NCI-H2196 (cell line): Measurements from ENCODE around the gene PPP4R1.
A peak's percentile ranks its signal among the peaks of the same experiment; 100 is the strongest.

Experiments
- DNase-seq: peaks from one replicate; lab custom pipeline; 2025; ENCODE audit not compliant: unreplicated experiment; lab: John Stamatoyannopoulos, UW

Gene PPP4R1

DNA sequence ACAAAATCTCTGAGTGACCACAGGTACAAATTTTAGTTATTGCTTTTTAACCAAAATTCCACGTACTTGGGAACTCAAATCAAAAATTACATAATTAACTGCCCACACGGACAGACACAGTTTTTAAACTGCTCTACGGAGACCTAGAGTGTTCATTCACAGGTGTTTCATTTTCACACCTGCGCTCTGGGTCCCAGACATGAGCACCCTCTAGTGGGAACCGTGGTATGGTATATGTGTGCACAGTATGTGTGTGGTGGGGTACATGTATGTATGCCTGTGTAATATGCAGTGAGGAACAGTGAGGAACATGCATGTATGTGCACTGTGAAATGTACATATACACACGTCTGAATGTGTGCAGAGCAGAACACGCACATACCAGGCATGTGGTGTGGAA is 65.0 kb downstream of the PPP4R1 start:
- no peak for DNase-seq

GRCh38 chr18:9547782-9548181 is 66.6 kb downstream of the PPP4R1 start:
- peak; percentile 83 for DNase-seq

- no peak for DNase-seq
Measured at GRCh38 chr18:9546468-9546867, 67.9 kb downstream of the PPP4R1 start.

- DNase-seq, result no peak
Measured at GRCh38 chr18:9545029-9545428, 69.3 kb downstream of the PPP4R1 start.

- DNase-seq, result no peak
Measured at GRCh38 chr18:9542924-9543323, 71.4 kb downstream of the PPP4R1 start.

- DNase-seq, result no peak
Measured at GRCh38 chr18:9539938-9540337, 74.4 kb downstream of the PPP4R1 start.

GRCh38 chr18:9539283-9539682 is 75.1 kb downstream of the PPP4R1 start:
- DNase-seq, result no peak

- no peak for DNase-seq
Measured at GRCh38 chr18:9537677-9538076, 76.7 kb downstream of the PPP4R1 start.

DNA sequence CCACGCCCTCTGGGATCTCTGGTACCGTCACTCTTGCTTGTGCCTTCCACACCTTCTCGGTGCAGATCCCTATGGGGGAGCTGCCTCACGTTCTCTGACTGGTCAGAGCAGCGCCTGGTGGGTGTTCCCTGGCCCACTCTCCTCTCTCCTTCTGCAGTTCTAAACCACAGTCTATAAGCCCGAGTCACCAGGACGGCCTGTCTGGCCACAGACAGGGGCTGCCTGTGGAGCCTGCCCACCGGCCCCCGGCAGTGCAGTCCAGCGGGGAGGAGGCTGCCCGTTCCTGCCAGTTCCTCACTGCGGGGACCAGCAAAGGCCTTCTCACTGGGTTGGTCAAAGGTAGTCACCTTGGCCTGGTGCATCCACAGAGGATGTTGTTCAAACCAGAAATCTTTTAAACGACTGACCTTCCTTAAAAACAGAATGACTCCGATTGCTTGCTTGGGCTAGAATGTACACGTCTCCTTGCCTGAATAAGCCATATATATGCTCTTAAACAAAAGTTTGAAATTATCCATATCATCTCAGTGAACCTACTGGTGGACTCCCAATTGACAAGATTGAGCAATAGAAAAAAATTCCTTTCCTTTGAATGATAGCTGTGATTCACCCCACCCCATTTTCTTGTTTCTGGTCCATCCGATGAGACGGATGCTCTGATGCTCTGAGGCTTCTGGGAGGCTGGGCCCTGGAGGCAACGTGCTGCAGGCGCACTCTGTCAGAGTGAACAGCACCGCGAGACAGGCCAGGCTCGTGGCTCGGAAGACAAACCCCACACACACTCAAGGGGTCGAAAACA is 77.8 kb downstream of the PPP4R1 start:
- DNase-seq, result no peak

DNA sequence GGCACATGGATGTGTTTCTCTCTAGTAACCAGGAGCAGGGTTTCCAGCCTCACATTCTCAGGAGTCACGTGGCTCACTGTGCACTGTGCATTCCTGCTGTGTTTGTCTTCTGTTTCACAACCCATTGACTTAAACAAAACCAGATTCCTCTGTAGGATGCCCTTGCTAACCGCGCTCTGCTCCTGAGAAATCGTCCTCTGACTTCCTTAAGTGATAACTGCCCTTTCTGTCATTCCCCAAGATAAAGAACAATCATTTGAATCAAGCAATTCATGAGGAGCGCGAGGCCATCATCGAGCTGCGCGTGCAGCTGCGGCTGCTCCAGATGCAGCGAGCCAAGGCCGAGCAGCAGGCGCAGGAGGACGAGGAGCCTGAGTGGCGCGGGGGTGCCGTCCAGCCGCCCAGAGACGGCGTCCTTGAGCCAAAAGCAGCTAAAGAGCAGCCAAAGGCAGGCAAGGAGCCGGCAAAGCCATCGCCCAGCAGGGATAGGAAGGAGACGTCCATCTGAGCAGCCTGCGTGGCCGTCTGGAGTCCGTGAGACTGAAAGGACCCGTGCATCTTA is 78.8 kb downstream of the PPP4R1 start:
- DNase-seq, result no peak

- no peak for DNase-seq
Measured at GRCh38 chr18:9534844-9535243, 79.5 kb downstream of the PPP4R1 start.

GRCh38 chr18:9531791-9532410 is 82.5 kb downstream of the PPP4R1 start:
- no peak for DNase-seq

GRCh38 chr18:9530226-9531009 is 83.9 kb downstream of the PPP4R1 start:
- no peak for DNase-seq

GRCh38 chr18:9526458-9526857 is 87.9 kb downstream of the PPP4R1 start:
- DNase-seq, result no peak

- no peak for DNase-seq
Measured at GRCh38 chr18:9522952-9523351, 91.4 kb downstream of the PPP4R1 start.

DNA sequence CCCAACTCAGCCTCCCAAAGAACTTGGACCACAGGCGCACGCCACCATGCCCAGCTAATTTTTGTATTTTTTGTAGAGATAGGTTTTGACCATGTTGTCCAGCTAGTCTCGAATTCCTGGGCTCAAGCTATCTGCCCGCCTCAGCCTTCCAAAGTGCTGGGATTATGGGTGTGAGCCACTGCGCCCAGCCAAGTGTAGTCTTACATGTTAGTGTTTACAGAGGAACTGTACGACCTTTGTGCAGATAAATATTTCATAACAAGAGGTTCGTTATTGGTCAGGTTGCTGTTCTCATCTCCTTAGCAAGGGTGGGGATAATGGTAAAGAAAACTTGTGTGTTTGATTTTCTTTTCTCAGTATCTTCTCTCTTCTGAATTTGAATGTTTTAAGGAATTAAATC is 92.6 kb downstream of the PPP4R1 start:
- DNase-seq, result no peak

DNA sequence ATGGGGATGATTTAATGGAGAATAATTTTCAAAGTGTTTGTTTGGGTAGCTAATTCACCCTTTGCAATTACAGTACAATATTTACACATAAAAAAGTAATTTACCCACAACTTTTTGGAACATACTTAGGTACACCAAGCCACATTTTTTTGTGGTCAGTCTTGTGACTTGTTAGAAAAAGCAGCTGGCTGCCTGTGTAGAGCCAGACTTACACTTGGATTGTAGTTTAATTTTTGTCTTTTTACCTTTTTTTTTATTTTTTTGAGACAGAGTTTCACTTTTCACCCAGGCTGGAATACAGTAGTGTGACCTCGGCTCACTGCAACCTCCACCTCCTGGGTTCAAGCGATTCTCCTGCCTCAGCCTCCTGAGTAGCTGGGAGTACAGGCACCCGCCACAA is 93.7 kb downstream of the PPP4R1 start:
- no peak for DNase-seq

- DNase-seq, result no peak
Measured at GRCh38 chr18:9519399-9519798, 95.0 kb downstream of the PPP4R1 start.

- no peak for DNase-seq
Measured at GRCh38 chr18:9517869-9518268, 96.5 kb downstream of the PPP4R1 start.

DNA sequence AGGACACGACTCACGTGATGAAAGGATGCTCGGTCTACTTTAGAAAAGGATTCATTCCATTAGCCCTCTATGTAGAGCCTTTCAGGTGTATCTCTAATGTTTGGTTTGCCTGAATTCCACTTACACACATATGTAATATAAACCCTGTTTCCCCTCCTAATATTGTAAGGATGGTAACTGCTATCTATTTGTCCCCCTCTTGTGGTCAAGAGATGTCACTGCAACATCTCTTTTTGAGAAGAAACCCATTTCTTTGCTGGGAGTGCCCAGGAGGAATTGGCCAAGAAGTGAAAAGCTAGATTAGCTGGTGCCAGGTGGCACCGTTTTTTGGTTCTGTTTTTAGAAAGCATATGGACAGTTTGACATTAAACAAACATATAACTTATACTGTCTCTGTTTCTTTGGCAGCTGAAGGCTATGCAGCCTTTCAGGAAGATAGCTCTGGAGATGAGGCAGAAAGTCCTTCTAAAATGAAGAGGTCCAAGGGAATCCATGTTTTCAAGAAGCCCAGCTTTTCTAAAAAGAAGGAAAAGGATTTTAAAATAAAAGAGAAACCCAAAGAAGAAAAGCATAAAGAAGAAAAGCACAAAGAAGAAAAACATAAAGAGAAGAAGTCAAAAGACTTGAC is 97.8 kb downstream of the PPP4R1 start:
- peak; percentile 70 for DNase-seq

DNA sequence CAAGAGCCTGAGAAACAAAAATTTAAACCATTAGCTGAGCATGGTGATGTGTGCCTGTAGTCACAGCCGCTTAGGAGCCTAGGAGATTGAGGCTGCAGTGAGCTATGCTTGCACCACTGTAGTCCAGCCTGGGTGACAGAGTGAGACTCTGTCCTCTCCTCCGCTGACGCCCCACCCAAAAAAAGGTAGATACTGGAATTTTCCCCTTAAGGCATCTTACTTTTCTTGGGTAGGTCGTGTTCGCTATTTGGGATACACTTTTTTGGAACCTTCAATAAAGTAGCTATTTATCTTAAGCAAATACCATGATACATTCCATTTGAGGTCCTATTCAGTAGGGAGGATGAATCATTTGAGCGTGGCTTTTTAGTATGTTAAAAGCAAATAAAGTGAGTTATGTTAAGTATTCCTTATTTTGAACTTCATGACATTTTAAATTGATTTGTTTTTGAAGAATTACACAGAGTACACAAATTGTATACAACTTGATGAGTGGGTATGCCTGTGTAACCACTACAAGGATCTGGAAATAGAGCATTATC is 100.3 kb downstream of the PPP4R1 start:
- DNase-seq, result no peak
